ENCODE data around the gene RETSAT. TPM values are rescaled to one million over a fixed set of nuclear protein-coding genes. Genes with fewer than 3 reads are reported as not detected.
"Not testable (repeated sequence)": the region's sequence is repeated elsewhere in the genome, so short reads cannot be mapped to it uniquely, and the experiment has no call there.

Gene RETSAT
- total RNA-seq, 1 donor from 2014 or later: 20.6 TPM

- TF ChIP-seq, protein P1, sequence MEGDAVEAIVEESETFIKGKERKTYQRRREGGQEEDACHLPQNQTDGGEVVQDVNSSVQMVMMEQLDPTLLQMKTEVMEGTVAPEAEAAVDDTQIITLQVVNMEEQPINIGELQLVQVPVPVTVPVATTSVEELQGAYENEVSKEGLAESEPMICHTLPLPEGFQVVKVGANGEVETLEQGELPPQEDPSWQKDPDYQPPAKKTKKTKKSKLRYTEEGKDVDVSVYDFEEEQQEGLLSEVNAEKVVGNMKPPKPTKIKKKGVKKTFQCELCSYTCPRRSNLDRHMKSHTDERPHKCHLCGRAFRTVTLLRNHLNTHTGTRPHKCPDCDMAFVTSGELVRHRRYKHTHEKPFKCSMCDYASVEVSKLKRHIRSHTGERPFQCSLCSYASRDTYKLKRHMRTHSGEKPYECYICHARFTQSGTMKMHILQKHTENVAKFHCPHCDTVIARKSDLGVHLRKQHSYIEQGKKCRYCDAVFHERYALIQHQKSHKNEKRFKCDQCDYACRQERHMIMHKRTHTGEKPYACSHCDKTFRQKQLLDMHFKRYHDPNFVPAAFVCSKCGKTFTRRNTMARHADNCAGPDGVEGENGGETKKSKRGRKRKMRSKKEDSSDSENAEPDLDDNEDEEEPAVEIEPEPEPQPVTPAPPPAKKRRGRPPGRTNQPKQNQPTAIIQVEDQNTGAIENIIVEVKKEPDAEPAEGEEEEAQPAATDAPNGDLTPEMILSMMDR (IDR thresholded peaks at IDR 0.05): no peak
- no peak for DNase-seq (ENCODE audit: low spot score in 2 of 2)
- H3K36me3 ChIP-seq: peaks cover 47 to 71% of the 10 kb centered on the region in 2 donors
- H3K9me3 ChIP-seq: no peaks in the 10 kb centered on the region
- no peak overlapping the region for H3K4me3 ChIP-seq
- H3K27me3 ChIP-seq: no peaks in the 10 kb centered on the region
- intact Hi-C loops (cut with DNase I): no loop called here
- H3K27ac ChIP-seq: no peak overlapping the region
- no peaks in the 10 kb centered on the region for H3K4me1 ChIP-seq
These were observed 33.4 kb upstream of the RETSAT start for GRCh38 chr2:85387754-85388153.

DNA sequence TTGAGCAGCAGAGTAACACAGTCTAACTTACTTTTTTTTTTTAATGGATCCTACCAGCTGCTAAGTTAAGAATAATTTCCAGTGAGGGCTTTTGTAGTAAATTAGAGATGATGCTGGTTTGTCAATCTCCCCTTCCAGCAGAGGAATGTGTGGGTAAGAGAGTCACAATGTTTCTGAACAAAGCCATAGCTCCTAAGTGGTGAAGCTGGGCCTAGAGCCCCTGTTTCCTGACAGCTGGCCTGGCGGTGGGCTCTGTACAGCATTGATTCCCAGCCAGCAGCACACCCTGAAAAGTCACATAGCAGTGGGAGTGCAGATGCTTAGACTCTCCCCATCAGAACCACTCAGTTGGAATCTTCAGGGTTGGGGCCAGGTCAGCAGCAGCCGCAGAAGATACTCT, 31.4 kb upstream of the RETSAT start:
- Histone ChIP-seq H3K4me1 (no peaks in the 10 kb centered on the region), H3K36me3 (peaks cover 39 to 69% of the 10 kb centered on the region in 2 donors), H3K27me3 (no peaks in the 10 kb centered on the region), H3K27ac (no peak overlapping the region), H3K9me3 (no peaks in the 10 kb centered on the region), H3K4me3 (no peak overlapping the region)
- intact Hi-C loops (cut with DNase I): no loop called here
- DNase-seq (ENCODE audit: low spot score in 2 of 2): no peak
- TF ChIP-seq, protein P1 (IDR thresholded peaks at IDR 0.05): no peak

DNA sequence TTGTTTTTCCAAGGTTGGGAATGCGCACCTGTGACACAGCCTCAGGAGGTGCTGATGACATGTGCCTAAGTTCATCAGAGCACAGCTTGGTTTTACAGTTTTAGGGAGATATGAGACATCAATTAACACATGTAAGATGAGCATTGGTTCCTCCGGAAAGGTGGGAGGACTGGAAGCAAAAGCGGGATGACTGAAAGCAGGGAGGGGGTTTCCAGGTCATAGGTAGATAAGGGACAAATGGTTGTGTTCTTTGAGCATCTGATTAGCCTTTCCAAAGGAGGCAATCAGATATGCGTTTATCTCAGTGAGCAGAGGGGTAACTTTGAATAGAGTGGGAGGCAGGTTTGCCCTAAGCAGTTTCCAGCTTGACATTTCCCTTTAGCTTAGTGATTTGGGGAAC, 29.5 kb upstream of the RETSAT start:
- intact Hi-C loops (cut with DNase I): no loop called here
- no peak for DNase-seq (ENCODE audit: low spot score in 2 of 2)
- no peak overlapping the region for H3K27ac ChIP-seq
- no peaks in the 10 kb centered on the region for H3K4me1 ChIP-seq
- no peaks in the 10 kb centered on the region for H3K27me3 ChIP-seq
- peaks cover 36 to 66% of the 10 kb centered on the region in 2 donors for H3K36me3 ChIP-seq
- no peaks in the 10 kb centered on the region for H3K9me3 ChIP-seq
- TF ChIP-seq, protein P1 (IDR thresholded peaks at IDR 0.05): no peak
- no peak overlapping the region for H3K4me3 ChIP-seq

- H3K27me3 ChIP-seq; intact Hi-C loops (cut with DNase I); H3K4me1 ChIP-seq; H3K9me3 ChIP-seq; H3K27ac ChIP-seq; H3K4me3 ChIP-seq; DNase-seq (ENCODE audit: low spot score in 2 of 2): not testable (repeated sequence)
- H3K36me3 ChIP-seq: peaks cover 34 to 68% of the 10 kb centered on the region in 2 donors
These were observed 28.8 kb upstream of the RETSAT start for GRCh38 chr2:85383151-85383550.

GRCh38 chr2:85380048-85380447, 25.7 kb upstream of the RETSAT start:
- TF ChIP-seq, protein P1 (IDR thresholded peaks at IDR 0.05): no peak
- H3K36me3 ChIP-seq: peaks cover 44 to 66% of the 10 kb centered on the region in 2 donors
- H3K4me1 ChIP-seq: no peaks in the 10 kb centered on the region
- no peaks in the 10 kb centered on the region for H3K9me3 ChIP-seq
- H3K27ac ChIP-seq: no peak overlapping the region
- H3K4me3 ChIP-seq: no peak overlapping the region
- intact Hi-C loops (cut with DNase I): no loop called here
- no peaks in the 10 kb centered on the region for H3K27me3 ChIP-seq
- no peak for DNase-seq (ENCODE audit: low spot score in 2 of 2)

- H3K36me3 ChIP-seq: peaks cover 46 to 59% of the 10 kb centered on the region in 2 donors
- intact Hi-C loops (cut with DNase I): no loop called here
These were observed 23.9 kb upstream of the RETSAT start for GRCh38 chr2:85378257-85378656.

More at GRCh38 chr2:85378257-85378656, 23.9 kb upstream of the RETSAT start:
- DNase-seq (ENCODE audit: low spot score in 2 of 2): no peak
- Histone ChIP-seq H3K9me3 (no peaks in the 10 kb centered on the region), H3K4me1 (no peaks in the 10 kb centered on the region), H3K27me3 (no peaks in the 10 kb centered on the region), H3K4me3 (no peak overlapping the region), H3K27ac (no peak overlapping the region)
- TF ChIP-seq, protein P1 (IDR thresholded peaks at IDR 0.05): no peak

All from ascending aorta (tissue), 2 donors.